HEK293 (cell line): ENCODE data around the gene ZFYVE28.

Experiments
- CTCF ChIA-PET: fragments of 350-600 bp; formaldehyde crosslinking; extraction: SDS; loops from one replicate; lab custom pipeline; 2021; ENCODE audit warnings: antibody characterized with exemption; lab: Yijun Ruan, JAX
- POLR2A ChIA-PET: fragments of 300-600 bp; formaldehyde crosslinking; extraction: SDS; loops from one replicate; lab custom pipeline; 2020; ENCODE audit warnings: antibody characterized with exemption, inconsistent platforms; lab: Yijun Ruan, JAX
- H3K27ac ChIP-seq: fragments of 200-500 bp; sonication (Bioruptor generic); 2 replicates; pipeline ENCODE4 v1.5.1; 2014; ENCODE audit warnings: low read depth, low read length, control low read depth, inconsistent platforms; ENCODE audit errors: extremely low read depth
- H3K36me3 ChIP-seq, 2 experiments: fragments of 200-500 bp in 1 of 2; sonication (Bioruptor generic) in 1 of 2; 1 replicate in 1 of 2; 2 replicates in 1 of 2; pipeline ENCODE4 v1.5.1; 2014 to 2017; ENCODE audit warnings: inconsistent platforms in 2 of 2, low read length in 2 of 2; ENCODE audit not compliant: control insufficient read depth in 2 of 2, insufficient read depth in 1 of 2
- H3K4me1 ChIP-seq: fragments of 200-500 bp; sonication (Bioruptor generic); 2 replicates; pipeline ENCODE4 v1.5.1; 2014; ENCODE audit warnings: mild to moderate bottlenecking, low read length, inconsistent platforms; ENCODE audit not compliant: control insufficient read depth, insufficient read depth
- H3K4me3 ChIP-seq: 2 replicates; pipeline ENCODE4 v1.5.1; 2011; ENCODE audit warnings: low read depth, mild to moderate bottlenecking, control low read depth, low read length, moderate library complexity
- H3K9me3 ChIP-seq: fragments of 200-500 bp; sonication (Bioruptor generic); 2 replicates; pipeline ENCODE4 v1.5.1; 2014; ENCODE audit warnings: low read depth, low read length, inconsistent platforms; ENCODE audit not compliant: control insufficient read depth, insufficient read depth
- EGR2 ChIP-seq: fragments of 450-650 bp; formaldehyde crosslinking; IDR thresholded peaks from 2 replicates; pipeline ENCODE4 v1.5.1; 2016; ENCODE audit warnings: low read depth, missing biosample characterization, missing genetic modification characterization
- KLF1 ChIP-seq: fragments of 450-650 bp; formaldehyde crosslinking; IDR thresholded peaks from 2 replicates; pipeline ENCODE4 v1.5.1; 2016; ENCODE audit warnings: missing biosample characterization, missing genetic modification characterization
- KLF8 ChIP-seq: fragments of 450-650 bp; formaldehyde crosslinking; IDR thresholded peaks from 2 replicates; pipeline ENCODE4 v1.5.1; 2016; ENCODE audit warnings: missing biosample characterization, missing genetic modification characterization
- SP2 ChIP-seq: fragments of 450-650 bp; formaldehyde crosslinking; IDR thresholded peaks from 2 replicates; pipeline ENCODE4 v1.5.1; 2016; ENCODE audit warnings: missing biosample characterization, missing genetic modification characterization
- ZBTB6 ChIP-seq: fragments of 450-650 bp; formaldehyde crosslinking; IDR thresholded peaks from 2 replicates; pipeline ENCODE4 v1.5.1; 2017; ENCODE audit warnings: missing biosample characterization, missing genetic modification characterization
- ZNF112 ChIP-seq: fragments of 450-650 bp; formaldehyde crosslinking; IDR thresholded peaks from 2 replicates; pipeline ENCODE4 v1.5.0; 2017; ENCODE audit warnings: missing biosample characterization, missing genetic modification characterization
- ZNF146 ChIP-seq: fragments of 450-650 bp; formaldehyde crosslinking; IDR thresholded peaks from 2 replicates; pipeline ENCODE4 v1.5.1; 2016; ENCODE audit warnings: missing biosample characterization, missing genetic modification characterization
- ZNF2 ChIP-seq: fragments of 450-650 bp; formaldehyde crosslinking; IDR thresholded peaks from 2 replicates; pipeline ENCODE4 v1.5.1; 2016; ENCODE audit warnings: missing biosample characterization, missing genetic modification characterization
- ZNF560 ChIP-seq: fragments of 450-650 bp; formaldehyde crosslinking; IDR thresholded peaks from 2 replicates; pipeline ENCODE4 v1.5.1; 2017; ENCODE audit warnings: missing biosample characterization, missing genetic modification characterization, borderline replicate concordance
- ZNF670 ChIP-seq: fragments of 450-650 bp; formaldehyde crosslinking; IDR thresholded peaks from 2 replicates; pipeline ENCODE4 v1.5.1; 2016; ENCODE audit warnings: missing biosample characterization, missing genetic modification characterization, low read depth
- ZSCAN16 ChIP-seq: fragments of 450-650 bp; formaldehyde crosslinking; IDR thresholded peaks from 2 replicates; pipeline ENCODE4 v1.5.1; 2016; ENCODE audit warnings: missing biosample characterization, missing genetic modification characterization
- TF ChIP-seq, protein P1 (sequence below): fragments of 450-650 bp; formaldehyde crosslinking; IDR thresholded peaks from 2 replicates; pipeline ENCODE4 v1.5.1; 2017; ENCODE audit warnings: missing biosample characterization, missing genetic modification characterization
- TF ChIP-seq, protein P2 (sequence below): fragments of 450-650 bp; formaldehyde crosslinking; IDR thresholded peaks from 2 replicates; pipeline ENCODE4 v1.5.1; 2016; ENCODE audit warnings: missing biosample characterization, missing genetic modification characterization

Gene ZFYVE28

GRCh38 chr4:2408401-2408958 is 10.0 kb downstream of the ZFYVE28 start:
- H3K36me3 ChIP-seq = no peaks in the 10 kb centered on the region
- ChIA-PET CTCF (no interaction called here), POLR2A (no interaction called here)
- H3K9me3 ChIP-seq = no peaks in the 10 kb centered on the region
- TF ChIP-seq, protein P1, sequence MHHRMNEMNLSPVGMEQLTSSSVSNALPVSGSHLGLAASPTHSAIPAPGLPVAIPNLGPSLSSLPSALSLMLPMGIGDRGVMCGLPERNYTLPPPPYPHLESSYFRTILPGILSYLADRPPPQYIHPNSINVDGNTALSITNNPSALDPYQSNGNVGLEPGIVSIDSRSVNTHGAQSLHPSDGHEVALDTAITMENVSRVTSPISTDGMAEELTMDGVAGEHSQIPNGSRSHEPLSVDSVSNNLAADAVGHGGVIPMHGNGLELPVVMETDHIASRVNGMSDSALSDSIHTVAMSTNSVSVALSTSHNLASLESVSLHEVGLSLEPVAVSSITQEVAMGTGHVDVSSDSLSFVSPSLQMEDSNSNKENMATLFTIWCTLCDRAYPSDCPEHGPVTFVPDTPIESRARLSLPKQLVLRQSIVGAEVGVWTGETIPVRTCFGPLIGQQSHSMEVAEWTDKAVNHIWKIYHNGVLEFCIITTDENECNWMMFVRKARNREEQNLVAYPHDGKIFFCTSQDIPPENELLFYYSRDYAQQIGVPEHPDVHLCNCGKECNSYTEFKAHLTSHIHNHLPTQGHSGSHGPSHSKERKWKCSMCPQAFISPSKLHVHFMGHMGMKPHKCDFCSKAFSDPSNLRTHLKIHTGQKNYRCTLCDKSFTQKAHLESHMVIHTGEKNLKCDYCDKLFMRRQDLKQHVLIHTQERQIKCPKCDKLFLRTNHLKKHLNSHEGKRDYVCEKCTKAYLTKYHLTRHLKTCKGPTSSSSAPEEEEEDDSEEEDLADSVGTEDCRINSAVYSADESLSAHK (tag by site-specific recombination) = peak; percentile 50; the same call in 1 of the 2 replicates
- TF ChIP-seq SP2 (tag by site-specific recombination) = peak; percentile 20; the same call in 1 of the 2 replicates
- no peak for TF ChIP-seq ZBTB6 (tag by site-specific recombination)
- TF ChIP-seq KLF1 (tag by site-specific recombination) = peak; percentile 92
- no peak for TF ChIP-seq ZSCAN16 (tag by site-specific recombination)
- TF ChIP-seq, protein P2, sequence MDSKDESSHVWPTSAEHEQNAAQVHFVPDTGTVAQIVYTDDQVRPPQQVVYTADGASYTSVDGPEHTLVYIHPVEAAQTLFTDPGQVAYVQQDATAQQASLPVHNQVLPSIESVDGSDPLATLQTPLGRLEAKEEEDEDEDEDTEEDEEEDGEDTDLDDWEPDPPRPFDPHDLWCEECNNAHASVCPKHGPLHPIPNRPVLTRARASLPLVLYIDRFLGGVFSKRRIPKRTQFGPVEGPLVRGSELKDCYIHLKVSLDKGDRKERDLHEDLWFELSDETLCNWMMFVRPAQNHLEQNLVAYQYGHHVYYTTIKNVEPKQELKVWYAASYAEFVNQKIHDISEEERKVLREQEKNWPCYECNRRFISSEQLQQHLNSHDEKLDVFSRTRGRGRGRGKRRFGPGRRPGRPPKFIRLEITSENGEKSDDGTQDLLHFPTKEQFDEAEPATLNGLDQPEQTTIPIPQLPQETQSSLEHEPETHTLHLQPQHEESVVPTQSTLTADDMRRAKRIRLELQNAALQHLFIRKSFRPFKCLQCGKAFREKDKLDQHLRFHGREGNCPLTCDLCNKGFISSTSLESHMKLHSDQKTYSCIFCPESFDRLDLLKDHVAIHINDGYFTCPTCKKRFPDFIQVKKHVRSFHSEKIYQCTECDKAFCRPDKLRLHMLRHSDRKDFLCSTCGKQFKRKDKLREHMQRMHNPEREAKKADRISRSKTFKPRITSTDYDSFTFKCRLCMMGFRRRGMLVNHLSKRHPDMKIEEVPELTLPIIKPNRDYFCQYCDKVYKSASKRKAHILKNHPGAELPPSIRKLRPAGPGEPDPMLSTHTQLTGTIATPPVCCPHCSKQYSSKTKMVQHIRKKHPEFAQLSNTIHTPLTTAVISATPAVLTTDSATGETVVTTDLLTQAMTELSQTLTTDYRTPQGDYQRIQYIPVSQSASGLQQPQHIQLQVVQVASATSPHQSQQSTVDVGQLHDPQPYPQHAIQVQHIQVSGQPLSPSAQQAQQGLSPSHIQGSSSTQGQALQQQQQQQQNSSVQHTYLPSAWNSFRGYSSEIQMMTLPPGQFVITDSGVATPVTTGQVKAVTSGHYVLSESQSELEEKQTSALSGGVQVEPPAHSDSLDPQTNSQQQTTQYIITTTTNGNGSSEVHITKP (tag by site-specific recombination) = peak; percentile 50
- TF ChIP-seq KLF8 (tag by site-specific recombination) = peak; percentile 73; the same call in 1 of the 2 replicates
- no peak overlapping the region for H3K4me3 ChIP-seq
- no peak overlapping the region for H3K27ac ChIP-seq
- H3K4me1 ChIP-seq = 0 out of 2 replicates have a peak, but pooled peaks cover 2% of the 10 kb centered on the region

- H3K4me1 ChIP-seq = 0 out of 2 replicates have a peak, but pooled peaks cover 2% of the 10 kb centered on the region
- no peaks in the 10 kb centered on the region for H3K36me3 ChIP-seq
- H3K27ac ChIP-seq = no peak overlapping the region
- CTCF ChIA-PET = no interaction called here
- H3K4me3 ChIP-seq = no peak overlapping the region
- TF ChIP-seq ZNF146 (tag by site-specific recombination) (no peak), ZBTB6 (tag by site-specific recombination) (no peak), ZNF2 (tag by site-specific recombination) (no peak), ZNF670 (no peak), ZNF560 (tag by site-specific recombination) (no peak)
- H3K9me3 ChIP-seq = no peaks in the 10 kb centered on the region
- POLR2A ChIA-PET = no interaction called here
These were observed 10.5 kb downstream of the ZFYVE28 start for GRCh38 chr4:2407991-2408342.

- no peak for TF ChIP-seq ZNF112 (tag by site-specific recombination)
- 0 out of 2 replicates have a peak, but pooled peaks have one; percentile 8 for TF ChIP-seq EGR2 (tag by site-specific recombination)
- Histone ChIP-seq H3K9me3 (no peaks in the 10 kb centered on the region), H3K36me3 (no peaks in the 10 kb centered on the region), H3K27ac (no peak overlapping the region), H3K4me1 (no peaks in the 10 kb centered on the region), H3K4me3 (no peak overlapping the region)
- ChIA-PET POLR2A (no interaction called here), CTCF (no interaction called here)
These were observed 11.5 kb downstream of the ZFYVE28 start for GRCh38 chr4:2406920-2407319.
